ENCODE results near the gene PER1. TPM values are rescaled to one million over a fixed set of nuclear protein-coding genes. Genes with fewer than 3 reads are reported as not detected.
A peak's percentile ranks its signal among the peaks of the same experiment; 100 is the strongest.

The PER1 gene
- total and polyA plus RNA-seq, 2 of the 4 experiments (the other 2 are of a cell fraction): 3.4 to 10.5 TPM

GRCh38 chr17:8121681-8122421 is 30.4 kb downstream of the PER1 start:
- Histone ChIP-seq H2BK5ac (ENCODE audit: low read depth, low read length, poor library complexity, severe bottlenecking) (no peak overlapping the region), H3K27ac (ENCODE audit: insufficient read depth, low read length) (no peak overlapping the region), H3K4me2 (ENCODE audit: low read depth, low read length) (peak overlapping the region; percentile 86), H3K9me1 (ENCODE audit: insufficient read depth, low read length) (peaks cover 9% of the 10 kb centered on the region), H3K9ac (ENCODE audit: low read depth, low read length) (no peak overlapping the region), H3K4me3 (ENCODE audit: insufficient read depth, low read depth, low read length) (peak overlapping the region; percentile 73), H3K36me3 (ENCODE audit: control insufficient read depth, insufficient read depth, low read length) (no peaks in the 10 kb centered on the region), H2AFZ (replicated peaks; ENCODE audit: low read length, poor library complexity) (peak overlapping the region; percentile 88), H3K14ac (replicated peaks; ENCODE audit: low read depth, low read length) (no peak overlapping the region), H3K27me3 (ENCODE audit: control insufficient read depth, insufficient read depth, low read length) (no peaks in the 10 kb centered on the region; the same call in 1 of the 2 replicates), H2AK9ac (replicated peaks; ENCODE audit: low read depth, low read length, poor library complexity) (peak overlapping the region; percentile 66), H2BK120ac (ENCODE audit: low read depth, low read length) (no peak overlapping the region), H4K5ac (ENCODE audit: low read depth, low read length) (no peak overlapping the region), H2BK20ac (ENCODE audit: low read depth, low read length) (no peak overlapping the region), H3K4ac (ENCODE audit: low read depth, low read length) (no peak overlapping the region), H2BK15ac (ENCODE audit: low read depth, low read length) (no peak overlapping the region), H4K20me1 (ENCODE audit: insufficient read depth, low read length) (peaks cover 24% of the 10 kb centered on the region), H3K79me1 (ENCODE audit: low read depth in 1 of 2, low read length in 2 of 2) (no peaks in the 10 kb centered on the region; a peak in 1 of 4 replicates), H3K9me3 (ENCODE audit: control insufficient read depth, insufficient read depth, low read length) (no peaks in the 10 kb centered on the region), H3K4me1 (ENCODE audit: control insufficient read depth, insufficient read depth, low read length) (peaks cover 14% of the 10 kb centered on the region), H4K91ac (ENCODE audit: insufficient read depth, low read depth, low read length) (no peak overlapping the region), H4K8ac (ENCODE audit: low read depth in 2 of 2, low read length in 2 of 2) (no peak overlapping the region), H3K18ac (ENCODE audit: low read depth, low read length) (no peak overlapping the region), H2AK5ac (ENCODE audit: low read depth, low read length) (no peak overlapping the region), H3K56ac (ENCODE audit: extremely low read depth, insufficient read depth, low read length) (no peak overlapping the region), H3K23ac (ENCODE audit: low read depth, low read length) (no peak overlapping the region)
- no TSS peak for BruUV-seq (replicated peaks)
- dilution Hi-C loops (cut with HindIII; ENCODE audit: low sequenced_read_pairs, unreplicated experiment) (loop anchor here (25.0 kb wide), 1 partner anchor 115 kb away; the partner anchor contains the start of genes CTC1 and PFAS), in situ Hi-C loops (cut with MboI; ENCODE audit: low sequenced_read_pairs) (loop anchor here (5.0 kb wide), 1 partner anchor 100 kb away; no protein-coding TSS in a partner anchor), intact Hi-C loops (cut with micrococcal nuclease) (no loop called here)
- peak; percentile 62 for TF ChIP-seq CTCF (conservative IDR thresholded peaks at IDR 0.05; ENCODE audit: low read depth, low read length)
- peak; percentile 63 for TF ChIP-seq RAD21 (IDR thresholded peaks at IDR 0.05; ENCODE audit: low read length)
- TF ChIP-seq ELK1 (IDR thresholded peaks at IDR 0.05; ENCODE audit: borderline replicate concordance, low read depth, low read length): no peak
- no peak for TF ChIP-seq MXI1 (IDR thresholded peaks at IDR 0.05; ENCODE audit: borderline replicate concordance, low read depth, low read length)
- peak; percentile 41 for TF ChIP-seq SMC3 (IDR thresholded peaks at IDR 0.05; ENCODE audit: low read depth, low read length)
- peak; percentile 42; the same call in 1 of the 2 replicates for TF ChIP-seq MAZ (IDR thresholded peaks at IDR 0.05; ENCODE audit: borderline replicate concordance, low read depth, low read length)
- ChIA-PET CTCF (interaction anchor here (0.6 to 1.1 kb wide), 4 partner anchors 35 to 101 kb away, joined by 3 to 4 read pairs (median 3); no protein-coding TSS in a partner anchor), POLR2A (ENCODE audit: unreplicated experiment) (no interaction called here)
- 0% methylated on average over 30 of the region's 76 CpGs; no CpG with 5 or more reads in 1 of the 2 experiments for WGBS, 2 experiments (ENCODE audit: extremely low coverage in 2 of 2, insufficient read length in 1 of 2)
- peak; percentile 25 for ATAC-seq (ENCODE audit: low read depth)
- DNase-seq: peak; percentile 55

All from IMR-90 (cell line).